ENCODE data around the gene PUSL1.

Gene PUSL1, protein sequence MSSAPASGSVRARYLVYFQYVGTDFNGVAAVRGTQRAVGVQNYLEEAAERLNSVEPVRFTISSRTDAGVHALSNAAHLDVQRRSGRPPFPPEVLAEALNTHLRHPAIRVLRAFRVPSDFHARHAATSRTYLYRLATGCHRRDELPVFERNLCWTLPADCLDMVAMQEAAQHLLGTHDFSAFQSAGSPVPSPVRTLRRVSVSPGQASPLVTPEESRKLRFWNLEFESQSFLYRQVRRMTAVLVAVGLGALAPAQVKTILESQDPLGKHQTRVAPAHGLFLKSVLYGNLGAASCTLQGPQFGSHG

DNA sequence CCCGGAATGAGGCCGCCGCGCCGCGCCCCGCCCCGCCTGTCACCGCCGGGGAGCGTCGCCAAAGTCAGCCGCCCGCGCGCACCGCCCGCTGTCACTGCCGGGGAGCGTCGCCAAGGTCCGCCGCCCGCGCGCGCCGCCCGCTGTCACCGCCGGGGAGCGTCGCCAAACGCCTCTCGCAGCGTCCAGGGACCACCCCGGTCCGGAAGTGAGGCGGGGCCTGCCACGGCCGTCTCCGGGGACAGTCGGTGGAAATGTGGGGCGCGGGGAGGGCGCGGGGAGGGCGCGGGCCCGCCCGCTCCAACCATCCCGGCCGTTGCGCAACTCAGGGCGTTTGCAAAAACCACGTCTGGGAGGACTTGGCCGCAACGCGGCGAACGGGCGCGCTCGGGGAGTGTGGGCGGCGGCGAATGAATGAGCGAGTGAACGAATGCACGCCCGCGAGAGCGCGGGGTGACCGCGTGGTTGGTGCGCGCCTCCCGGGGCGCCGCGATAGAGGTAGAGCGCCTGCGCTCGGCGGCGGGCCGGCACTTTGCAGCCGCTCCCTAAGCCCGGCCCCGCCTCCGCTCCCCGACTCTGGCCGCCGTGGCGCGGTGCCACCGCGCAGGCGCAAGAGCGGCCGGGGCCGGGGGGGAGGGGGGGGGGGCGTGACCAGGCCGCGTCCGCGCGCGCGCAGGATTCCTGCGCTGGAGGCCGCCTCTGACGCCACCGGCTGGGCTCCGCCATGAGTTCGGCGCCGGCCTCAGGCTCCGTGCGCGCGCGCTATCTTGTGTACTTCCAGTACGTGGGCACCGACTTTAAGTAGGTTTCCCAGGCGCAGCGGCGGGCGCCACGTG, at the start of gene PUSL1, which contains the start of gene ACAP3:
TSS of gene PUSL1 (plus strand) at position 675 of the 833 bp plus-strand sequence. CDS start at position 722, 47 bp downstream.
TSS of gene ACAP3 (minus strand) at position 8 of the 833 bp plus-strand sequence. CDS start 115 bp downstream, outside the sequence.
- TF ChIP-seq, protein P1, sequence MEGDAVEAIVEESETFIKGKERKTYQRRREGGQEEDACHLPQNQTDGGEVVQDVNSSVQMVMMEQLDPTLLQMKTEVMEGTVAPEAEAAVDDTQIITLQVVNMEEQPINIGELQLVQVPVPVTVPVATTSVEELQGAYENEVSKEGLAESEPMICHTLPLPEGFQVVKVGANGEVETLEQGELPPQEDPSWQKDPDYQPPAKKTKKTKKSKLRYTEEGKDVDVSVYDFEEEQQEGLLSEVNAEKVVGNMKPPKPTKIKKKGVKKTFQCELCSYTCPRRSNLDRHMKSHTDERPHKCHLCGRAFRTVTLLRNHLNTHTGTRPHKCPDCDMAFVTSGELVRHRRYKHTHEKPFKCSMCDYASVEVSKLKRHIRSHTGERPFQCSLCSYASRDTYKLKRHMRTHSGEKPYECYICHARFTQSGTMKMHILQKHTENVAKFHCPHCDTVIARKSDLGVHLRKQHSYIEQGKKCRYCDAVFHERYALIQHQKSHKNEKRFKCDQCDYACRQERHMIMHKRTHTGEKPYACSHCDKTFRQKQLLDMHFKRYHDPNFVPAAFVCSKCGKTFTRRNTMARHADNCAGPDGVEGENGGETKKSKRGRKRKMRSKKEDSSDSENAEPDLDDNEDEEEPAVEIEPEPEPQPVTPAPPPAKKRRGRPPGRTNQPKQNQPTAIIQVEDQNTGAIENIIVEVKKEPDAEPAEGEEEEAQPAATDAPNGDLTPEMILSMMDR (IDR thresholded peaks at IDR 0.05): no peak
- Histone ChIP-seq H3K27ac (peak within 1 kb of the TSS; percentile 89 to 98), H3K4me3 (peak within 1 kb of the TSS; percentile 81)
- peak; percentile 96 for DNase-seq (ENCODE audit: low spot score)

DNA sequence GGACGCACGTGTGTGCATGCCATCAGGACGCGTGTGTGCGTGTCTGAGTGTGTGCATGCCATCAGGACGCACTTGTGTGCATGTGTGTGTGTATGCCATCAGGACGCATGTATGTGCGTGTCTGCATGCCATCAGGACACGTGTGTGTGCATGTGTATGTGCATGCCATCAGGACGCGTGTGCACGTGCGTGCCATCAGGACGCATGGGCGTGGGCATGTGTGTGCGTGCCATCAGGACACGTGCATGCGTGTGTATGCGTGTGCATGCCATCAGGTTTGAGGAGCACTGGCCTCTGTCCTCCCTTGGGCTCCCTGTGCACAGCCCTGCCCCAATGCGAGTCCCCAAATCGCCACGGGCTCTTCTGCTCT, 49.3 kb upstream of the PUSL1 start:
- no peak overlapping the region for H3K4me3 ChIP-seq
- no peak overlapping the region for H3K27ac ChIP-seq
- no peak for DNase-seq (ENCODE audit: low spot score)
- TF ChIP-seq, protein P1 (IDR thresholded peaks at IDR 0.05): no peak

DNA sequence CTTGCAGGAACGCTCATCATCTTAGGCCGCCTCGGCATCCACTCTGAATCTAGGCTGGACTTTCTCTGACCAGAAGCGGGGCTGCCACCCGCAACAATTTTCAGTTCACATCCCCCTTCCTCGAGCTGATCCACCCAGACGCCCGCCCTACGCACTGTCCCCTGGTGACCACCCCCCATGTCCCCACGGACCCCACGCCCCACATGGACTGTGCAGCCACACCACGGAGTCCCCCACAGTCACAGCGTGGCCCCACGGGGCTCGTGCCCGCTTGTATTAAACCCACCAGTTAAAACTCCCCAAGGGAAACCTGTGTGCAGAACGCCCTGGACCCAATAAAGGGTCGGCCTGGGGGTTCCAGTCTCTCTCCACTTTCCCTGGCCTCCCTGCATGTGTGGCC, 48.9 kb upstream of the PUSL1 start:
- H3K27ac ChIP-seq: no peak overlapping the region
- DNase-seq (ENCODE audit: low spot score): no peak
- TF ChIP-seq, protein P1 (IDR thresholded peaks at IDR 0.05): no peak
- H3K4me3 ChIP-seq: no peak overlapping the region

DNA sequence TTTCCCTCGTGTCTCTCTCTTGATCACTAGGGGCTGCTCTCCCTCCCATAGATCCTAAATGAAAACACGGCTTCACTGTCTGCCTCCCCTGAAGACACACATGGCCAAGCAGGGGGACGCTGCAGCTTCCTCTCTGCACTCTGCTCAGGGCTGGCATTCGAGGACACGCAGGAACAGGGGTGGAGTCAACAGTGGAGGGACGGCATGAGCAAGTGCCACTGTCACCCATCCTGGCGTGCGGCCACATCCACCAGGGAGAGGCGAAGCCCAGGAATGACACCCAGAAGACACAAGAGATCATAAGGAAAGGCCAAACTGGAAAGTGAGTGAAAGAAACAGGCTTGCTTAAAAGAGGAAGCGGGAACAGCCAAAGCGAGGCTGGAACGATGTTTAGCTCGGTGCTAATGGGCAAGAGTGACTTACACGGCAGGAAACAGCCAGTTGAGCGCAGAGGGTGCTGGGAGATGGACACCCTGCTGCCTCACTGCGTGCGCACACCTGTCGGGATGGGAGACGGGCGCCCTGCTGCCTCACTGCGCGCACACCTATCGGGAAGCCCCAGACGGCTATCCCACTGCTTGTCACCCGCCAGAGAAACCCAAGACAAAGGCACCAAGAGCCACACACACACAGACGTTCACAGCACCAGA, 48.3 kb upstream of the PUSL1 start:
- H3K27ac ChIP-seq: no peak overlapping the region
- no peak for DNase-seq (ENCODE audit: low spot score)
- H3K4me3 ChIP-seq: no peak overlapping the region
- TF ChIP-seq, protein P1 (IDR thresholded peaks at IDR 0.05): no peak

DNA sequence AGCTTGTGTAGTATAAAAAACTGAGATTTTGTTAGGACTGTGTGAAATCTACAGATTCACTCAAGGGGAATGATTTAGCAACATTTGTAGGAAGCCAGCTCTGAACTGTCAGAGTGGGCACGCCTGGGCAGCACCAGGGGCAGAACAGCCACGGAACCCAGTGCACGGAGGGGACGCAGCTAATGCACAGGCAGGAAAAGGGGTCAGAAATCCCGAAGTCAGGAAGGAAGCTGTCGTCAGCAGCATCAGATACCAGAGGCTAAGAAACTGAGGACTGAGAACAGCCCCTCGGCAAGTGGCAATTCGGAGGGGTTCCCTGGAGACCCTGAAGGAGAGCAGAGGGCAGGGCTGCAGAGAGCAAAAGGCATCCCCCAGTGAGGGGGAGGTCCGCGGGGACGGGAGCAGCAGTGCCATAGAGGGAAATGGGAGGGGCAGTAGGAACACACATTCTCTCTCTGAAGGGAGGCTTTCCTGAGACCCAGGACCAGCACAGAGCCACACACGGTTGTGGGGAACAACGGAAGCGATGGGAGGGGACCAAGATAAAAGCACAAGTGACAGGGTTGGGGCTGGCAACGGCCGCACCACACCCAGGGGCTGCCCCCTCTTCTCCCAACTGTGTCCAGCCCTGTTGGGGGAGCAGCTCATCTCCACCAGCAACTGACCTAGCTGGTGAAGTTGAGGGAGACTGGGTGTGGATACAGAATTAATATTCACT, 47.4 kb upstream of the PUSL1 start:
- TF ChIP-seq, protein P1 (IDR thresholded peaks at IDR 0.05): no peak
- H3K27ac ChIP-seq: no peak overlapping the region
- no peak for DNase-seq (ENCODE audit: low spot score)
- no peak overlapping the region for H3K4me3 ChIP-seq

DNA sequence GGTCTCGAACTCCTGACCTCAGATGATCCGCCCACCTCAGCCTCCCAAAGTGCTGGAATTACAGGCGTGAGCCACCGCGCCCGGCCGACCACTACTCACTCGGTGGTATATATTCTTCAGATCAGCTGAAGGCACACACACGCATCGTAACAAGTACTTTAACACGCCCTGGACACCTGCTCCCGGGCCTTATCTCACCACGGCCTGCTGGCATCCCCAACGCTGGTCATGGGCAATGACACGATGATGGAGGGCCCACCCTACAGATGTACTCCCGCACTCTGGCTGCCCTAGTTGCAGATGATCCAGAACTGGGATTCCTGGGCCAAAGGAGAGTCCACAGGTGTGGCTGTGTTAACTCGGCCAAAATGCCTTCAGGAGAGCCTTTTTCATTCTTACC, 46.3 kb upstream of the PUSL1 start:
- TF ChIP-seq, protein P1 (IDR thresholded peaks at IDR 0.05): no peak
- H3K4me3 ChIP-seq: no peak overlapping the region
- DNase-seq (ENCODE audit: low spot score): no peak
- no peak overlapping the region for H3K27ac ChIP-seq
